AG04449 (cell line): ENCODE measurements around the gene KAZN.

Experiments used
- CTCF ChIA-PET: fragments of 350-600 bp; formaldehyde crosslinking; extraction: SDS; loops from one replicate; lab custom pipeline; 2021; ENCODE audit warnings: antibody characterized with exemption; lab: Yijun Ruan, JAX
- POLR2A ChIA-PET: fragments of 400-600, 350-600 bp; formaldehyde crosslinking; extraction: SDS; loops from one replicate; lab custom pipeline; 2020; ENCODE audit warnings: antibody characterized with exemption, inconsistent platforms; lab: Yijun Ruan, JAX
- DNase-seq: peaks from one replicate; pipeline ENCODE4 v3.0.0-alpha.2; 2010; ENCODE audit warnings: low read depth, low spot score
- H3K4me3 ChIP-seq: 2 replicates; pipeline ENCODE4 v1.5.1; 2011; ENCODE audit warnings: low read depth, mild to moderate bottlenecking, control low read depth, low read length
- CTCF ChIP-seq: IDR thresholded peaks from one replicate; pipeline ENCODE4 v1.5.1; 2011; ENCODE audit warnings: mild to moderate bottlenecking, moderate library complexity, low read length, control low read depth, inconsistent platforms; ENCODE audit not compliant: insufficient read depth; ENCODE audit errors: missing control alignments

KAZN gene

GRCh38 chr1:14836426-14837140, 238.1 kb downstream of the KAZN start:
- POLR2A ChIA-PET: no interaction called here
- H3K4me3 ChIP-seq: no peak overlapping the region
- DNase-seq: no peak
- TF ChIP-seq CTCF: no peak
- CTCF ChIA-PET: no interaction called here

DNA sequence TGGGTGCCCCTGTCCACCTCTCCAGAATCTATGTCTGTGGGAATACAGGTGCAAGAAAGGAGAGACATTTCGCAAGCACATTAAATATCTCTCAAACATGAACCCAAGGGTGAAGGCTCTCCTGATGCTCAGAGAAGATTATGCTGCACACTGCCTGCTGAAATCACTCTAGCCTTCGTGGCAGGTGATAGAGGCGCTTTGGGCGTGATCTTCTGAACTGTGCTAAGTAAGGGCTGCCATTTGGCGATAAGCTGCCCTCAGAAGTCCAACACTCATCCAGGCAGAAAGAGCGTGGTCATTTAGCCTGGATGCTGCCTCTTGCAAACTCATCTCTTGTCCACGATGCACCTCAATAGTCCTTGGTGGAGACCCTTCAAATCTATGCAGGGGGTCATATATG, 241.9 kb downstream of the KAZN start:
- TF ChIP-seq CTCF: no peak
- ChIA-PET CTCF (no interaction called here), POLR2A (no interaction called here)
- H3K4me3 ChIP-seq: no peak overlapping the region
- DNase-seq: no peak

- ChIA-PET CTCF (no interaction called here), POLR2A (no interaction called here)
- no peak for TF ChIP-seq CTCF
- DNase-seq: no peak
- no peak overlapping the region for H3K4me3 ChIP-seq
Observed at GRCh38 chr1:14841456-14841855, 243.0 kb downstream of the KAZN start.

GRCh38 chr1:14841951-14842350, 243.5 kb downstream of the KAZN start:
- no peak for DNase-seq
- H3K4me3 ChIP-seq: no peak overlapping the region
- ChIA-PET POLR2A (no interaction called here), CTCF (no interaction called here)
- no peak for TF ChIP-seq CTCF

DNA sequence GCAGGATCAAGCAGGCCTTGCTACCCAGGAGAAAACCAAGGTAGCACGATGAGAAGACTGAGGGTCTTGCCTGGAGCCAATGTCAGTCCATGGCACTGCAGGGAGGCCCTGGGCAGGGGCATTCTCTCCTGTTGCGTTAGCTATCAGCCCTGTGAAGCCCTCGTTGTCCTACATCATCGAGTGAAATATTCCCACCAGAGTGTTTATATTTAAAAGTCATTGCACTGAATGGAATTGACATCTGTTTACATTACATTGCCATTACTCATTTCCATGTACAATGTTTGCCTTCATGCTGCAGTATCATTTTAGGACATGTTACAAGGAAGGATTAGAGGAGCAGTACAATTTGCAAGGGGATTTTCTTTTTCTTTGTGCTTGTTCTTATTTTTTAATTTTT, 243.9 kb downstream of the KAZN start:
- no peak overlapping the region for H3K4me3 ChIP-seq
- ChIA-PET POLR2A (no interaction called here), CTCF (no interaction called here)
- DNase-seq: no peak
- TF ChIP-seq CTCF: no peak

DNA sequence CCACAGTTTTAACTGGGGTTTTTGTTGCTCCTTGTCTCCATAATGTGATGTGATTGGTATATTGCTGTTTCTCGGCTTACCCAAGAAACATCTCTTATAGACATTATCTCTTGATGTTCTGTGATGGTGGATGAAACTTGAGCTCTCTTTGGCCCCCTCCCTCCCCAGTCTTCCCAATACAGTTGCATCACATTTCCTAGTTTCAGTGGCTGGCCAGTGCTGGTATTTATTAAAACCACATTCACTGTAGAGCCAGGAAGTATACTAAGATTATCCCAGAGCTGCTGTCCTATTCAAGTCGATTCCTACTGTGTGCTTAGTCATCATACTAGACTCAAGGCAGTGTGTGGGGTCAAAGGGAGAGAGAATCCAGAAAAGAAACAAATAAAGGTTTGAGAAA, 244.4 kb downstream of the KAZN start:
- no peak overlapping the region for H3K4me3 ChIP-seq
- TF ChIP-seq CTCF: no peak
- ChIA-PET CTCF (no interaction called here), POLR2A (no interaction called here)
- no peak for DNase-seq
